GM19438 (cell line): ENCODE measurements around the gene ZNF337.
"Not testable (repeated sequence)": the region's sequence is repeated elsewhere in the genome, so short reads cannot be mapped to it uniquely, and the experiment has no call there.

Source experiments
- ATAC-seq: cut with Tn5 transposase; IDR thresholded peaks from one replicate; pipeline ENCODE4 v1.9.1; 2021; ENCODE audit warnings: low read depth; ENCODE audit not compliant: unreplicated experiment

Gene ZNF337

DNA sequence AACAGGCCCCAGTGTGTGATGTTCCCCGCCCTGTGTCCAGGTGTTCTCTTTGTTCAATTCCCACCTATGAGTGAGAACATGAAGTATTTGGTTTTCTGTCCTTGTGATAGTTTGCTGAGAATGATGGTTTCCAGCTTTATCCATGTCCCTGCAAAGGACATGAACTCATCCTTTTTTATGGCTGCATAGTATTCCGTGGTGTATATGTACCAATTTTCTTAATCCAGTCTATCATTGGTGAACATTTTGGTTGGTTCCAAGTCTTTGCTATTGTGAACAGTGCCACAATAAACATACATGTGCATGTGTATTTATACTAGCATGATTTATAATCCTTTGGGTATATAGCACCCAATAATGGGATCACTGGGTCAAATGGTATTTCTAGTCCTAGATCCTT, 66.0 kb downstream of the ZNF337 start:
- ATAC-seq, result not testable (repeated sequence)

DNA sequence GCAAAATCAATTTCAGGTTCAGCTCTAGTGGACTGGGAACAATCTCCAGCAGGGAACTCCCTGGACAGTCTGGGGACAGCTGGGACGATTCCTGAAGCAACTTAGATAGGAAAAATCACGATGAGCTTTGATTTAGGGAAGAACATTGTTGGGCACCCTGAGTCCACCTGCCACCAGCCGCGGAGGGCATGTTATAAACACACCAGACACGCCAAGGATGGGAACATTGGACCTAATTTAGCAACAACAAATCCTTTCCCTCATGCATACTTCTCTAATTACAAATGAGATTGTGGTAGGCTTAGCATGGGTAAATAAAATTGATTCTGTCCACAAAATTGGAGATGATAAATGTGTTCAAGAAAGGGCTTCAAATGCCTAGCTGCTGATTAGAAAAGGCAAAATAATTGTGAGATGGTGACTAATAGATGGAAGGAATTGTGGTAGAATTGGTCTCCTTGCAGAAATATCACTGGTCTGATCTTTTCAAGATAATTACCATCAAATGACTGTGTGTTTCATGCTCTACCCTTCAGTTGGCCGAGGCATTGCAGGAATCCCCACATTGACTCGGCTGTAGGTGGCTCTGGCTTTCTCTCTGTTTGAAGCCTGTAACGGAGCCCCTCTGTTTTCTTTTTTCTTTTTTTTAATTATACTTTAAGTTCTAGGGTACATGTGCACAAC, 66.7 kb downstream of the ZNF337 start:
- no peak for ATAC-seq

DNA sequence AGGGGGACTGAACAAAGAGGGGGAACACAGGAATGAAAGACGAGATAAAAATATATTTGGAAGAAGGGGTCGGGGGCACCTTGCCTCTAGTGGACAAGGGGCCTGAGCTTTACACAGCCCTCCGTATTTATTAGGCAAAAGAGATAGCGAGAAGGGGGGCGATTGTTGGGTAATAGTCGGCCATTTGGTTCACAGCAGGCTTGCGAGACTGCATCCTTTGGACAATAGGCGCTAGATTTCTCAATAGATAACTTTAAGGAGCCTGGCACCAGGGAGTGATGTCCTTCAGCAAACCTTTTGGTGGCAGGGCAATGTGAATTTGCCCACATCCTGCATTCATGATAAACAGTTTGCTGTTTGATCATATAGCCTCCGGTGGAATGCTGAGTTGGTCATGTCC, 69.9 kb downstream of the ZNF337 start:
- ATAC-seq, result no peak

DNA sequence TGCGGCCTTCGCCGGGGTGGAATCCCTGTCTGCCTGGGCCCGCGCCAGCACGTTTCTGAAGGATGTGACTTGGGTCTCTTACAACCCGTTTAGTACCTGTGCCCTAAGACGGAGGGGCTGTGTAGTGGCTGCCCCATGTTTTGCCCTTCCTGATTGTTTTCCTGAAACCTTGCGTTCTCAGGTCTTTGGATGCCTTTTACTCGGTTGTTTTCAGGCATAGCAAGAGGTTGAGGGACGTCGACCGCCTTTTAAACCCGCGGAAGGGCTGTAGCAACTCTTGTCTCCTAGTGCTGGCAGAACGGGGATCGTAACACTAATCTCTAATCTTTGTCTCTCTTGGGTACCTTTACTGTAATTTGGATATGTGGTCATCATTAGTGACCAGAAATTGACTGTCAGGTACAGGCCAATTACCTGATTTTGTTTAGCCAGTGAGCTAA, 72.1 kb downstream of the ZNF337 start:
- ATAC-seq, result no peak
